Right renal pelvis (tissue), 4 donors: ENCODE measurements around the gene ASPDH. TPM values are rescaled to one million over a fixed set of nuclear protein-coding genes. Genes with fewer than 3 reads are reported as not detected.
A peak's percentile ranks its signal among the peaks of the same experiment; 100 is the strongest.

Experiments used
- DNase-seq, 4 donors: peaks; one replicate each; pipeline ENCODE4 v3.0.0-alpha.2; 2013; ENCODE audit warnings: low read depth in 4 of 4, low spot score in 3 of 4, missing footprints in 1 of 4
- polyA plus RNA-seq, 4 donors: library from polyadenylated mRNA; unstranded; fragments of 120-200 nt; gene quantifications; one replicate each; pipeline ENCODE4 v1.2.1, GENCODE V29; 2013; ENCODE audit not compliant: insufficient read length in 4 of 4

Gene ASPDH
- 10 to 100 TPM in 3 of 4 donors, 1 to 10 TPM in 1; 6.5 to 14.8 (median 11.0) TPM for polyA plus RNA-seq

DNA sequence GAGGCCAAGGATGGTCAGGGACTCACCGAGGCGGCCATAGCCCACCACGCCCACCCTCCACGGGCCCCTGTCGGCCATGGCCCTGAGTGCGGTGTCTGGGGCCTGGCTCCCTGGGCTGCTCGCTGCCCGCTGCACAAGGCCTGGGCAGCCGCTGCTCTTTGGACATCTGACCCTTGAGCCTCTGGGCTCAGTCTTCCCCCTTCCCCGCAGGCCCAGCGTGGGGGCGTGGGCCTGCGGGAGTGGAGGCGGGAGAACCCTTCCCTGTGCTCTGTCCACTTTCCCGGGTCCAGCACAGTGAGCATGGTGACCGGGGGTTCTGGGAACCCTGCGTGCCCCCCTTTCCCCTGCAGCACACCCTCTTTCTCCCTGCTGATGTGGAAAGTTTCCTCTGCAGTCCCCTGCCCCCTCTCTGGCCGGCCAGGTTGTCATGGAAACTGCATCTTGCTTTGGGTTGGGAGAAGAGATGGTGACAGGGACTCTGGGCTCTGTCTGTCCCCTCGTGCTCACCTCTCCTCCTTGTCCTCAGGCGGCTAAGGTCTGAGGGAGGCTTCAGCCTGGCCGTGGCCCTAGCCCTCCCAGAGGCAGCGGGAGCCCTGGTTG is at the start of gene ASPDH:
Gene ASPDH, minus strand, starts transcription at position 168 of the 600 bp plus-strand sequence. Its CDS starts 90 bp downstream, at position 78.
- DNase-seq = no peak

DNA sequence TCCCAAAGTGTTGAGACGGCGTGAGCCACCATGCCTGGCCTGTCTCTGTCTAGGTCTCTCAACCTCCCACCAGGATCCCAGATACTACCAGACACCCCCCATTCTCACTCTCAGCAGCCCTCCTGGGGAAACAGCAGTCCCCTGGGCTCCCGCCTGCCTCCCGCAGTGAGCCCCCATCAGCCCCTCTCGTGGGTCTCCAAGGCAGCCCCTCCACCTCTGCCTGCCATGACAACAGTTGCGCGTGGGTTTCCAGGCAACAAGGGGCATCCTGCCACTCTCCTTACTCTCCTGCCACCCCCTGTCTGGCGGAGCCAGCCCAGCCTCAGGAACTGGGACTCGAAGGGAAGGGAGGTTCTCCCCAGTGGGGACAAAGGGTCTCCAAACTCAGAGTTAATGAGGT is 49.3 kb upstream of the ASPDH start:
- DNase-seq = no peak

GRCh38 chr19:50562329-50562728 is 48.6 kb upstream of the ASPDH start:
- no peak for DNase-seq

- no peak for DNase-seq
Observed at GRCh38 chr19:50559636-50560035, 45.9 kb upstream of the ASPDH start.

DNA sequence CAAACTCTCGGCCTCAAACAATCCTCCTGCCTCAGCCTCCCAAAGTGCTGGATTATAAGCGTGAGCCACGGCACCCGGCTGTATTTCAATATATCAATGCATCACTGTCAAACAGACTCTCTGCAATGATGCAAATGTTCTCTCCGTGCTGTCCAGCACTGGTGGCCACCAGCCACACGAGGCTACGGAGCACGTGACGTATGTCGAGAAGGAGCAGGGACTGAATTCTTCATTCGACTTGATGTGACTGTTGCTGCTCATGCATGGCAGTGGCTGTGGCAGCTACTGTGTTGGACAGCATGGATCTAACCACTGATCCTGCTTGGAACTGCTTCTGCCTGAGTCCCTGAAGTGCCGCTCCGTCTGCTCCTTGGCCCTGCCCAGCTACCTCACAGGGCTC is 44.7 kb upstream of the ASPDH start:
- DNase-seq = no peak

GRCh38 chr19:50558039-50558438 is 44.3 kb upstream of the ASPDH start:
- DNase-seq = no peak

DNA sequence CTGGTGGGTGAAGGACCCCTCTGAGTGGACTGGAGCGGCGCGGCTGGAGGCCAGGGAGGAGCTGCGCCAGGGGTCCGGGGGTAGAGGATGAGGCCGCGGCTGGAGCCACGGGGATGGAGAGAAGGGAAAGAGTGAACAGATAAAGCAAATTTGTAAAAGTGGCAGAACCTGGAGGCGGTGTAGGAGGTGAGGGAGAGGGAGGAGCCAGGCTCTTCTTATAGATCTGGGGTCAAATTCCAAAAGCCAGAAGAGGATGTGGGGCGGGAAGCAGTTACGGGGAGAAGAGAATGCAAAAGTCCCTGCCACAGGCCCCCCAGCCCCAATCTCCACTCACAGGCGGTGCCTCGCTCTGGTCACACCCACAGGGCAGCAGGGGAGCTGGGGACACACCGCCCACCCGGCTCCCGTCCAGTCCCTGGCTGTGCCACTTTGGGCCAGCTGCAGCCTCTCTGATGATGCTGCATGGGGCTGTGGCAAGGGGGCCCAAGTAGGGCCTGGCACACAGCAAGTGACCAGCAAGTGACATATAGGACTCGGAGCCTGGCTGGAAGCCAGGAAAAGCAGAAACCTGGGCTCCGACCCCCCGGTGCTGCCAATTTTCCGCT is 43.4 kb upstream of the ASPDH start:
- no peak for DNase-seq

GRCh38 chr19:50556282-50557008 is 42.7 kb upstream of the ASPDH start:
- DNase-seq = peak; percentile 67 to 80 (median 77)

GRCh38 chr19:50555450-50556281 is 42.0 kb upstream of the ASPDH start:
- DNase-seq = no peak

DNA sequence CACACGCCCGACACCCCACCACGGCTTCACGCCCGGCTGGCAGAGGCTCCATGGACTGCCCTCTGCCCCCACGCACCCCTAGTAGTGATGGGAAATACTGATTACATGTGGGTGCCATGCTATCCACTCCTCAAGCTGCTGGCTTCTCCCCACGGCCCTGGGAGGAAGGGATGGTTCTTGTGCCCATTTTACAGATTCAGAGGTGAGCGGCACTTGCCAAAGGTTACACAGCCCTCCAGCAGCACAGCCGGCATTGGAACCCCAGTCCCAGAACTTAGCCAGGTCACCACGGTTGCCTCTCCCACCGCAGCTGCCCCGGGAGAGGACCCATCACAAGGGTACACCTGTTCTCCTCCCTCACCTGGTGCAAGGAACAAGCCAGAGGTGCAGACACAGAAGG is 41.3 kb upstream of the ASPDH start:
- DNase-seq = no peak

GRCh38 chr19:50554212-50554611 is 40.5 kb upstream of the ASPDH start:
- DNase-seq = no peak

DNA sequence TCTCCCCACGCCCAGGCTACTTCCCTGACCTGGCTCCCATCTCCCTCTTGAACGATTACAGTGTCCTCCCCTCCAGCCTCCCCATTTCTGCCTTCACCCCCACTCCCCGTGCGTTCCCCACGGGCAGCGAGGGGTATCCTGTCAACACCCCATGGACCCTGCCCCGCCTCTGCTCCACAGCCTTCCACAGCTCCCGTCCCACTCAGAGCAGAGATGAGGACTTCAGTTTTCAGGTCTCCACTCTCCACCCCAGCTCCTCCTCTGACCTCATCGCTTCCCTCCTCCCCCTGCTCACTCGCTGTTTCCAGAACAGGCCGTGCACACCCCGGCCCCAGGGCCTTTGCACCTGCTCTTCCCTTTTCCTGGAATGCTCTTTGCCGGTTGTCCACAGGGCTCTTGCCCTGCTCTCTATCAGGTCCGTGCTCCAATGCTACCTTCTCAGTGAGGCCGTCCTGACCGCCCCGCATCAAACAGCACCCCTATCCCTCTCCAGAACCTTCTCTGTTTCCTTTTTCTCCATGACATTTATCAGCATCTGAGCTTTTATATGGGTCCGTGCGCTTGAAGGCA is 39.5 kb upstream of the ASPDH start:
- DNase-seq = no peak

- no peak for DNase-seq
Observed at GRCh38 chr19:50552540-50552939, 38.8 kb upstream of the ASPDH start.

- DNase-seq = peak in 1 of 4 donors; percentile 38
Observed at GRCh38 chr19:50551715-50552187, 38.0 kb upstream of the ASPDH start.

- no peak for DNase-seq
Observed at GRCh38 chr19:50551034-50551714, 37.5 kb upstream of the ASPDH start.

DNA sequence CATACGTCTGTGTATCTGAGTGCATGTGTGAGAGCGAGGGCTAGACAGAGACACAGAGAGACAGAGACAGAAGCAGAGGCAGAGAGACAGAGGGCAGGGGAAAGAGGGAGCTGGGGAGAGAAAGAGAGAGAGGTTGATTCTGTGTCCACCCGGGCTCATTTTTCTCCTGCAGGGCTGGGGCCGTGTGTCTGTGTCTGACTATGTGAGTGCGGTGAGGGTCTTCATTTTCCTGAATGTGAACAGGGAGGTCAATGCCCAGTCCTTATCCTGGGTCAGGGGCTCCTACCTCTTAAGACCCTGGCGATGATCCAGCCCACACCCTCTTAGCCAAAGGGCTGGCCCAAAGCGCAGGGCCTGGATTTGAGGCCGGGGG is 36.9 kb upstream of the ASPDH start:
- DNase-seq = no peak

GRCh38 chr19:50549927-50550593 is 36.3 kb upstream of the ASPDH start:
- no peak for DNase-seq

DNA sequence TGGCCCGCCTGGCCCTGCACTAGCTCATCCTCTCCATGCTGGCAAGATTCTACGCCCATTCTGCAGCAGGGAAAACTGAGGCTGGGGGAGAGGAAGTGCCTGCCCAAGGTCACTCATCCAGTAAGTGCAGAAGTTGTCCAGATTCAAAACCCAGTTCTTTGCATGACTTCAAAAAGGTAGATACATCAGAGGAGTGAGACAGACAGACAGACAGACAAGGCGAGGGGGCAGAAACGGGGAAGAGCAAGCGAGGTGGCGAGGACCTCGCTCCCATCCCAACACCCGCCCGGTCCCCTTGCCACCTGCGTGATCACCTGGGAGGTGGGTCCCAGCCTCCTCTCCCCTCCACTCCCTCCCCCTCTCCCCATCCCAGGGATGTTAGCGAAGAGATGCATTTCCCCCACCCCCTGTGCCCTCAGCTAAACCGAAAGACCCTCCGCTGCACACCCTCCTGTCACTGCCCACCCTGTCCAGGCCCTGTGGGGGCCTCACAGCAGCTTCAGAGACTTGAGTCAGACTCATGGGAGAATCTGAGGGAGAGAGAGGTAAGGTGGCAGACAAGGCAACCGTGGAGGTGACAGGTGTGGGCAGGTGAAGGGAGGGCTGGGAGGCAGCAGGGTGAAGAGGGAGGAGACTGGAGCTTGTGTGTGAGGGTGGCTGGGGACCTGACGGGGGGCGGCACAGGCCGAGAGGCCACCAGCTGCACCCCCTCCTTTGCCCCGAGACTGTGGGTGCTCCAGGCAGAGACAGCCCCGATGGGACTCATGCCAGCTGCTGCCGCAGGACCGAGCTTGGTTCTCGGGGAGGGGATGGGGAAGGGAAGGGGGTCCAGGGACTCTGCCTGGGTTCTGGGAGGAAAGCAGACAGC is 35.6 kb upstream of the ASPDH start:
- DNase-seq = no peak
